Smooth muscle cell (in vitro differentiated cells): Measurements from ENCODE around the gene EXOC3L4. TPM values are rescaled to one million over a fixed set of nuclear protein-coding genes. Genes with fewer than 3 reads are reported as not detected.

Experiments
- DNase-seq: peaks from one replicate; lab custom pipeline; 2025; ENCODE audit not compliant: unreplicated experiment; lab: John Stamatoyannopoulos, UW
- H2AFZ ChIP-seq: fragments of 200-600 bp; sonication (generic); 2 replicates; pipeline ENCODE4 v1.6.0; 2016; ENCODE audit warnings: antibody characterized with exemption, low read depth, mild to moderate bottlenecking
- H3F3A ChIP-seq: fragments of 200-600 bp; sonication (generic); 2 replicates; pipeline ENCODE4 v1.6.0; 2017; ENCODE audit warnings: antibody characterized with exemption, low read depth
- H3K27ac ChIP-seq: fragments of 200-600 bp; sonication (generic); 2 replicates; pipeline ENCODE4 v1.5.1; 2016; ENCODE audit warnings: low read depth, mild to moderate bottlenecking
- H3K27me3 ChIP-seq: fragments of 200-600 bp; sonication (generic); 2 replicates; pipeline ENCODE4 v1.6.1; 2016; ENCODE audit warnings: low read depth, mild to moderate bottlenecking
- H3K36me3 ChIP-seq: fragments of 200-600 bp; sonication (generic); 2 replicates; pipeline ENCODE4 v1.5.1; 2016; ENCODE audit warnings: low read depth
- H3K4me1 ChIP-seq: fragments of 200-600 bp; sonication (generic); 2 replicates; pipeline ENCODE4 v1.5.1; 2016; ENCODE audit warnings: low read depth
- H3K4me2 ChIP-seq: fragments of 200-600 bp; sonication (generic); 2 replicates; pipeline ENCODE4 v1.6.0; 2016; ENCODE audit warnings: mild to moderate bottlenecking
- H3K4me3 ChIP-seq: fragments of 200-600 bp; sonication (generic); 2 replicates; pipeline ENCODE4 v1.5.1; 2016; ENCODE audit warnings: mild to moderate bottlenecking
- H3K79me2 ChIP-seq: fragments of 200-600 bp; sonication (generic); 2 replicates; pipeline ENCODE4 v1.6.0; 2016; ENCODE audit warnings: low read depth, mild to moderate bottlenecking
- H3K9ac ChIP-seq: fragments of 200-600 bp; sonication (generic); 2 replicates; pipeline ENCODE4 v1.6.0; 2016; ENCODE audit warnings: low read depth
- H3K9me3 ChIP-seq: fragments of 200-600 bp; sonication (generic); replicated peaks from 2 replicates; pipeline ENCODE4 v1.5.1; 2016; ENCODE audit warnings: low read depth
- H4K20me1 ChIP-seq: fragments of 200-600 bp; sonication (generic); 2 replicates; pipeline ENCODE4 v1.6.0; 2016; ENCODE audit warnings: low read depth
- CTCF ChIP-seq: fragments of 200-600 bp; sonication (generic); IDR thresholded peaks from 2 replicates; pipeline ENCODE4 v1.5.1; 2017; ENCODE audit warnings: borderline replicate concordance, mild to moderate bottlenecking, antibody characterized with exemption; ENCODE audit not compliant: insufficient read depth, poor library complexity, severe bottlenecking
- WGBS: methylation state at CpG from one replicate; pipeline ENCODE4 v1.1.7; 2016; ENCODE audit warnings: low lambda C conversion rate; 5-methylcytosine and 5-hydroxymethylcytosine counted together
- polyA plus RNA-seq: library from polyadenylated mRNA; unstranded; fragments of >200 nt; fragmentation: Nextera tagmentation; extraction: Ambion mirVana; gene quantifications from 2 replicates; pipeline ENCODE4 v1.2.1, GENCODE V29; 2016
- total RNA-seq: library from RNA; depleted of rRNA; stranded (reverse); fragments of >200 nt; gene quantifications from 2 replicates; pipeline ENCODE4 v1.2.3, GENCODE V29; 2014

The EXOC3L4 gene
- total and polyA plus RNA-seq, 2 experiments from 2014 or later, result not detected

GRCh38 chr14:103134405-103134804 is 39.9 kb downstream of the EXOC3L4 start:
- Histone ChIP-seq H3K4me2 (no peak overlapping the region), H2AFZ (no peak overlapping the region), H3K9ac (no peak overlapping the region), H4K20me1 (peaks cover 3% of the 10 kb centered on the region), H3K27me3 (no peaks in the 10 kb centered on the region), H3F3A (peaks cover 25% of the 10 kb centered on the region), H3K9me3 (no peaks in the 10 kb centered on the region), H3K4me3 (no peak overlapping the region), H3K79me2 (no peaks in the 10 kb centered on the region), H3K4me1 (peaks cover 19% of the 10 kb centered on the region), H3K27ac (no peak overlapping the region), H3K36me3 (no peaks in the 10 kb centered on the region)
- DNase-seq, result no peak
- no peak for TF ChIP-seq CTCF
- WGBS, result 71% methylated on average over 2 of the region's 2 CpGs

- H3K4me2 ChIP-seq, result no peak overlapping the region
- no peaks in the 10 kb centered on the region for H3K79me2 ChIP-seq
- H3K4me3 ChIP-seq, result no peak overlapping the region
- no peaks in the 10 kb centered on the region for H3K9me3 ChIP-seq
- no peak for TF ChIP-seq CTCF
- H3K9ac ChIP-seq, result no peak overlapping the region
- no peak overlapping the region for H2AFZ ChIP-seq
- no peaks in the 10 kb centered on the region for H4K20me1 ChIP-seq
- no peak overlapping the region for H3K27ac ChIP-seq
- 96% methylated on average over 14 of the region's 14 CpGs for WGBS
- H3K27me3 ChIP-seq, result no peaks in the 10 kb centered on the region
- DNase-seq, result no peak
- H3K4me1 ChIP-seq, result peaks cover 24% of the 10 kb centered on the region
- peaks cover 28% of the 10 kb centered on the region for H3F3A ChIP-seq
- H3K36me3 ChIP-seq, result no peaks in the 10 kb centered on the region
Measured at GRCh38 chr14:103134919-103135318, 40.4 kb downstream of the EXOC3L4 start.

GRCh38 chr14:103135333-103136260 is 41.1 kb downstream of the EXOC3L4 start:
- H2AFZ ChIP-seq, result no peak overlapping the region

More at GRCh38 chr14:103135333-103136260, 41.1 kb downstream of the EXOC3L4 start:
- DNase-seq, result no peak
- Histone ChIP-seq H3K4me3 (no peak overlapping the region), H3K79me2 (no peaks in the 10 kb centered on the region), H3K9me3 (no peaks in the 10 kb centered on the region), H3K36me3 (no peaks in the 10 kb centered on the region), H3K27ac (peak overlapping the region; percentile 96), H3K9ac (peak overlapping the region; percentile 58), H3F3A (peaks cover 28% of the 10 kb centered on the region), H3K4me2 (peak overlapping the region; percentile 73), H4K20me1 (no peaks in the 10 kb centered on the region), H3K4me1 (peaks cover 25% of the 10 kb centered on the region), H3K27me3 (no peaks in the 10 kb centered on the region)
- WGBS, result 91% methylated on average over 26 of the region's 26 CpGs
- TF ChIP-seq CTCF, result no peak
